Fibroblast of lung (primary cell): ENCODE measurements around the gene CACNG4. TPM values are rescaled to one million over a fixed set of nuclear protein-coding genes. Genes with fewer than 3 reads are reported as not detected.

Experiments used
- DNase-seq, 2 donors: peaks; one replicate each; pipeline versions ENCODE4 v3.0.0 to v3.0.0-alpha.2; 2010; ENCODE audit warnings: low read depth in 2 of 2
- H2AFZ ChIP-seq: 2 replicates; pipeline ENCODE4 v1.5.1; 2012; ENCODE audit warnings: low read length, control low read depth, inconsistent platforms
- H3K27ac ChIP-seq: 2 replicates; pipeline ENCODE4 v1.5.1; 2011; ENCODE audit warnings: low read length, control low read depth; ENCODE audit not compliant: insufficient read depth
- H3K27me3 ChIP-seq: 2 replicates; pipeline ENCODE4 v1.5.1; 2011; ENCODE audit warnings: mild to moderate bottlenecking, low read length; ENCODE audit not compliant: control insufficient read depth, insufficient read depth
- H3K36me3 ChIP-seq: 2 replicates; pipeline ENCODE4 v1.5.1; 2011; ENCODE audit warnings: low read length; ENCODE audit not compliant: control insufficient read depth, insufficient read depth
- H3K4me1 ChIP-seq: 2 replicates; pipeline ENCODE4 v1.5.1; 2011; ENCODE audit warnings: low read length; ENCODE audit not compliant: control insufficient read depth, insufficient read depth; ENCODE audit errors: extremely low read depth
- H3K4me2 ChIP-seq: 2 replicates; pipeline ENCODE4 v1.5.1; 2011; ENCODE audit warnings: low read length, control low read depth; ENCODE audit not compliant: insufficient read depth; ENCODE audit errors: extremely low read depth
- H3K4me3 ChIP-seq, 4 experiments: fragments of 200-600 bp in 1 of 4; sonication (generic) in 1 of 4; replicated peaks in 1 of 4; 2 replicates each; pipeline ENCODE4 v1.5.1; 2011 to 2016; ENCODE audit warnings: low read length in 4 of 4, low read depth in 3 of 4, mild to moderate bottlenecking in 3 of 4, control low read depth in 2 of 4, inconsistent platforms in 1 of 4, mixed read lengths in 1 of 4; ENCODE audit not compliant: insufficient read depth in 1 of 4; ENCODE audit errors: control extremely low read depth in 1 of 4
- H3K79me2 ChIP-seq: 2 replicates; pipeline ENCODE4 v1.5.1; 2012; ENCODE audit warnings: mild to moderate bottlenecking, low read length, inconsistent platforms; ENCODE audit not compliant: control insufficient read depth, insufficient read depth
- H3K9ac ChIP-seq: 2 replicates; pipeline ENCODE4 v1.5.1; 2011; ENCODE audit warnings: mild to moderate bottlenecking, low read length, control low read depth; ENCODE audit not compliant: insufficient read depth
- H3K9me3 ChIP-seq: 2 replicates; pipeline ENCODE4 v1.5.1; 2012; ENCODE audit warnings: low read depth, low read length; ENCODE audit not compliant: control insufficient read depth, insufficient read depth
- H4K20me1 ChIP-seq: 2 replicates; pipeline ENCODE4 v1.5.1; 2011; ENCODE audit warnings: low read length; ENCODE audit not compliant: control insufficient read depth, insufficient read depth; ENCODE audit errors: extremely low read depth
- CTCF ChIP-seq, 2 donors: IDR thresholded peaks in 1 of 2; conservative IDR thresholded peaks in 1 of 2; 1 replicate in 1 of 2; 2 replicates in 1 of 2; pipeline ENCODE4 v1.5.1; 2011 to 2012; ENCODE audit warnings: low read length in 2 of 2, control low read depth in 1 of 2, inconsistent platforms in 1 of 2, low read depth in 1 of 2, mild to moderate bottlenecking in 1 of 2
- EZH2 ChIP-seq: IDR thresholded peaks from 2 replicates; pipeline ENCODE4 v1.5.1; 2012; ENCODE audit warnings: low read length, control low read depth, mild to moderate bottlenecking; ENCODE audit errors: missing control alignments
- polyA plus RNA-seq, 2 donors: library from polyadenylated mRNA; depleted of rRNA in 1 of 2; stranded (reverse) in 1 of 2; unstranded in 1 of 2; fragments of >200 nt; gene quantifications; 2 replicates each; pipeline ENCODE4 v1.2.1, GENCODE V29; 2011 to 2012; ENCODE audit warnings: missing spikeins in 1 of 2
- total RNA-seq: library from RNA; depleted of rRNA; stranded (reverse); fragments of >200 nt; gene quantifications from 2 replicates; pipeline ENCODE4 v1.2.1, GENCODE V29; 2014

CACNG4 gene
- total and polyA plus RNA-seq, 2 donors (not counting 1 experiment from before 2014, with no cell fraction given): not detected

DNA sequence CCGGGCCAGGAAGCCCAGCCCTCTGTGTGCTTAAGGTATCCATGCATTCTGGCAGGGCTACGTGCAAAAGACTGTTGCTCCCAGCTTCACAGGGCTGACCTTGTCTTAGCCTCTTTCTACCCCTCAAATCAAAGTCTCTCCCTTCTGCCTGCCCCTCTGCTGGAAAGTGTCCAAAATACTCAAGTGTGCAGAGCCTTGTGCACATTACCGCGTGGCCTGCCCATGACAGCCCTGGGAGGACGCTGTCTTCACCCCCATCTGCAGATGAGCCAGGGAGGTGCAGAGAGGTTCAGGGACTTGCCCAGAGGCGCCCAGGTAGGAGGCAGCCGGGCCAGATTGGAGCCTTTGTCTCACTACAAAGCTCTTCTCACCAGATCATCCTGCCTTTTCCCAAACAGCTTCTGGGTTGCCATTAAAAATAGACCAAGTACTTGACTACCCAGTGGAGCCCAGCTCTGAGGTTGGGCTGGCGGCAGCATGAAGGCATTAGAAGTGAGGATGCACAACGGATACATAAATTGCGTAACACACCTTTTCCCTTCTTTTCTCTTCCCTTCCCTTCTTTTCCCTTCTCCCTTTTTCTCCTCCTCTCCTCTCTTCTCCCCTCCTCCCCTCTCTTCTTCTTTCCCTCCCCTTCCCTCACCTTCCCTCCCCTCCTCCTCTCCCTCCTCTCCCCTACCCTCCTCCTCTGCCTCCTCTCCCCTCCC is 3.5 kb downstream of the CACNG4 start:
- no peak overlapping the region for H3K27ac ChIP-seq
- no peaks in the 10 kb centered on the region for H3K4me1 ChIP-seq
- no peak overlapping the region for H3K4me3 ChIP-seq
- H3K79me2 ChIP-seq: no peaks in the 10 kb centered on the region
- no peaks in the 10 kb centered on the region for H3K9me3 ChIP-seq
- no peak for DNase-seq
- no peaks in the 10 kb centered on the region for H4K20me1 ChIP-seq
- no peak overlapping the region for H2AFZ ChIP-seq
- H3K36me3 ChIP-seq: no peaks in the 10 kb centered on the region
- no peak for TF ChIP-seq EZH2
- no peak for TF ChIP-seq CTCF (conservative IDR thresholded peaks at IDR 0.05 in 1 of 2, IDR thresholded peaks at IDR 0.05 in 1 of 2; ENCODE audit: low read depth in 1 of 2, low read length in 2 of 2)
- no peak overlapping the region for H3K9ac ChIP-seq
- H3K4me2 ChIP-seq: no peak overlapping the region
- H3K27me3 ChIP-seq: peaks cover 42% of the 10 kb centered on the region

DNA sequence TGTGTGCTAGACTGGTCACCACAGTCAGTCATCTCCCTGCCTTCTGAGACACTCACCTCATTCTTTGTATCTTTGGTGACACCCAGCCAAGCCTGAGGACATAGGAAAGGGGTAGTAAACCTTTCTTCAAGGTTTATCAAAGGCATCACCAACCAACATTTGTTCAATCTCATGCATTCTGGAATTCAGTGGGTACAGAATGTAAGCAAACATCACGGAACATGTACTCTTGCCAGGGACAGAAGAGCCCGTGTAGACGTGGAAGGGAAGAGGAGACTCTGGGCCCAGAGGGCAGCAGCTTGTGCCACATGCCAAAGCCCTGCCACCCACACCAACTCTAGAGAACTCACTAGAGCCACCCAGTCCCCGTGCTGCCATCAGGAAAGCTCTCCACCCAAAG is 4.4 kb downstream of the CACNG4 start:
- Histone ChIP-seq H3K9me3 (no peaks in the 10 kb centered on the region), H3K27me3 (peaks cover 33% of the 10 kb centered on the region), H3K36me3 (no peaks in the 10 kb centered on the region), H3K9ac (no peak overlapping the region), H3K27ac (no peak overlapping the region), H2AFZ (no peak overlapping the region), H3K4me2 (no peak overlapping the region), H3K4me3 (no peak overlapping the region), H4K20me1 (no peaks in the 10 kb centered on the region), H3K4me1 (no peaks in the 10 kb centered on the region), H3K79me2 (no peaks in the 10 kb centered on the region)
- TF ChIP-seq CTCF (conservative IDR thresholded peaks at IDR 0.05 in 1 of 2, IDR thresholded peaks at IDR 0.05 in 1 of 2; ENCODE audit: low read depth in 1 of 2, low read length in 2 of 2) (no peak), EZH2 (no peak)
- no peak for DNase-seq

DNA sequence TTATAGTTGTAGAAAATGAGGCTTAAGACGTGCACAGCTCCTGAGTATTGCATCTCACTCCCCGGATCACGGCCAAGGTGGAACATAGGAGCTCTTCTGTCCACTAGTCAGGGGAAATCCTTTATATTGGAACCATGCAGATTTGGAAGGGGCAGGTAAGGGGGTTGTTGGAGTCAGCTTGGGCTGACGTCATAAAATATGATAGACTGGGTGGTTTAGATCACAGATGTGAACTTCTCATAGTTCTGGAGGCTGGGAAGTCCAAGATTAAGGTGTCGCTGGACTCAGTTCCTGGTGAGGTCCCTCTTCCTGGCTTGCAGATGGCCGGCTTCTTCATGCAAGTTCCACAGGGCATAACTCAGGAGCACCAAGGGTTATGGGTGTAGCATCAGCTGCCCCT is 5.6 kb downstream of the CACNG4 start:
- Histone ChIP-seq H3K27me3 (peaks cover 30% of the 10 kb centered on the region), H3K9me3 (no peaks in the 10 kb centered on the region), H3K79me2 (no peaks in the 10 kb centered on the region), H3K4me2 (no peak overlapping the region), H2AFZ (no peak overlapping the region), H3K9ac (no peak overlapping the region), H3K27ac (no peak overlapping the region), H3K4me1 (no peaks in the 10 kb centered on the region), H4K20me1 (no peaks in the 10 kb centered on the region), H3K4me3 (no peak overlapping the region), H3K36me3 (no peaks in the 10 kb centered on the region)
- no peak for DNase-seq
- TF ChIP-seq EZH2: no peak
- TF ChIP-seq CTCF (conservative IDR thresholded peaks at IDR 0.05 in 1 of 2, IDR thresholded peaks at IDR 0.05 in 1 of 2; ENCODE audit: low read depth in 1 of 2, low read length in 2 of 2): no peak
